ENCODE results near the gene WFDC5. TPM values are rescaled to one million over a fixed set of nuclear protein-coding genes. Genes with fewer than 3 reads are reported as not detected.

The WFDC5 gene
- total and polyA plus RNA-seq, 10 of the 15 experiments (the other 5 are each of a cell fraction or from before 2014, with no cell fraction given): 0.20 to 0.26 (median 0.21) TPM; not detected in 7

DNA sequence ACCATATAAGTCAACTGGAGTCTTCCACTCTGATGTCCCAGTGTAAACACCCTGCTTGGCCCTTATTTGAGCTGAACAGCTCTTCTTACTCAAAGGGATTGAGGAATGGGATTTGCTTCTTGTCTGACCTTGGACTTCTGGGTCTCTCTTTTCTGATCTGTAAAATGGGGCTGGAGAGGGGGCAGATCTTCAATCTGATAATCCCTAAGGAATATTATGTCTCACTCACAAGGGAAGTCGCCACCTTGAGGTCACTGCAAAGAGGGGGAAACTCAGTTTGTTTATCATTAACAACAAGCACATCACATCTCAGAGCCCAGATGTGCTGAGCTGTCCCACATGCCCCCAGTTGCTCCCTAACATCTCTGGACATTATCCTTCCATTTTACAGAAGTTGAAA lies 29.1 kb downstream of the WFDC5 start (continued):
- TF ChIP-seq ZNF207 (IDR thresholded peaks at IDR 0.05; ENCODE audit: borderline replicate concordance) (no peak), CHD1 (IDR thresholded peaks at IDR 0.05; ENCODE audit: low read depth, low read length) (no peak), MYB (IDR thresholded peaks at IDR 0.05; ENCODE audit: borderline replicate concordance, low read depth, low read length) (no peak), JUND (IDR thresholded peaks at IDR 0.05; ENCODE audit: low read depth, low read length) (no peak)

DNA sequence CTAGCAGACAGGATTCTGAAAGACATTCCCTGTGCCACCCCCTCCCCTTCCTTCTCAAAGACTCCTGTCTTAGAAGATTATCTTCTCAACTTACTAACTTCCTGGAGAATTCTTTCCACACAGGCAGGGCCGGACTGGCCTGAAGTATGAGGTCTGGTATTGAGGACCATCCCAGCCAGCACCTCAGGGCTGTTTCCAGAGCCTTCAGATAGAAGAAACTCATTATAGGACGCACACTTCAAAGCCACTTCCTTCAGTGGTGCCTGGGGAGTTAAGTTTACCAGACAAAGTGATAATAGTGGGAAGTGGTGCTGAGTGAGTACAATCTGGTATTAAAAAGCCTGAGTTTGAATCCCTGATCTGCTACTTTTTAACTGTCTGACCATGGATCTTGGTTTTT lies 29.7 kb downstream of the WFDC5 start:
- FAIRE-seq: no peak

More for the DNA sequence above, 29.7 kb downstream of the WFDC5 start:
- Histone ChIP-seq H2AFZ (ENCODE audit: control insufficient read depth, low read depth, low read length) (no peak overlapping the region), H3K4me3 (no peak overlapping the region), H3K9ac (ENCODE audit: control insufficient read depth, insufficient read depth, low read length) (no peak overlapping the region), H3K4me1 (ENCODE audit: control insufficient read depth, insufficient read depth, low read length) (no peaks in the 10 kb centered on the region), H3K27me3 (replicated peaks in 1 of 2; ENCODE audit: control insufficient read depth in 2 of 2, insufficient read depth in 2 of 2, low read length in 1 of 2) (no peaks in the 10 kb centered on the region), H3K79me2 (ENCODE audit: control insufficient read depth, insufficient read depth, low read length) (no peaks in the 10 kb centered on the region), H3K4me2 (ENCODE audit: control insufficient read depth, insufficient read depth) (no peak overlapping the region), H3K9me3 (replicated peaks; ENCODE audit: control insufficient read depth, insufficient read depth, low read length) (no peaks in the 10 kb centered on the region; the same call in 2 of the 3 replicates), H3K36me3 (ENCODE audit: control insufficient read depth in 2 of 2, insufficient read depth in 2 of 2, low read length in 1 of 2) (peaks cover 0 to 7% of the 10 kb centered on the region in 2 experiments; a peak in 2 of 4 replicates), H3K27ac (ENCODE audit: control insufficient read depth, insufficient read depth) (no peak overlapping the region), H4K20me1 (ENCODE audit: control insufficient read depth, insufficient read depth) (no peaks in the 10 kb centered on the region)
- DNase-seq (ENCODE audit: low read depth, low spot score) (no peak), ATAC-seq (no peak)
- POLR2A ChIA-PET: no interaction called here
- WGBS (ENCODE audit: insufficient coverage, insufficient replicate concordance, low lambda C conversion rate, missing lambda C conversion rate): 21% methylated on average over 2 of the region's 2 CpGs
- intact Hi-C loops (cut with micrococcal nuclease; ENCODE audit: unreplicated experiment) (no loop called here), in situ Hi-C loops (cut with MboI) (no loop called here)
- TF ChIP-seq POLR2A (IDR thresholded peaks at IDR 0.05; ENCODE audit: low read depth, low read length): 0 out of 2 replicates have a peak, but pooled peaks have one; percentile 9
- TF ChIP-seq TARDBP (IDR thresholded peaks at IDR 0.05; ENCODE audit: borderline replicate concordance): no peak
- TF ChIP-seq ZNF592 (IDR thresholded peaks at IDR 0.05): no peak
- TF ChIP-seq REST (IDR thresholded peaks at IDR 0.05; ENCODE audit: low read depth, low read length): no peak
- TF ChIP-seq, protein P1, sequence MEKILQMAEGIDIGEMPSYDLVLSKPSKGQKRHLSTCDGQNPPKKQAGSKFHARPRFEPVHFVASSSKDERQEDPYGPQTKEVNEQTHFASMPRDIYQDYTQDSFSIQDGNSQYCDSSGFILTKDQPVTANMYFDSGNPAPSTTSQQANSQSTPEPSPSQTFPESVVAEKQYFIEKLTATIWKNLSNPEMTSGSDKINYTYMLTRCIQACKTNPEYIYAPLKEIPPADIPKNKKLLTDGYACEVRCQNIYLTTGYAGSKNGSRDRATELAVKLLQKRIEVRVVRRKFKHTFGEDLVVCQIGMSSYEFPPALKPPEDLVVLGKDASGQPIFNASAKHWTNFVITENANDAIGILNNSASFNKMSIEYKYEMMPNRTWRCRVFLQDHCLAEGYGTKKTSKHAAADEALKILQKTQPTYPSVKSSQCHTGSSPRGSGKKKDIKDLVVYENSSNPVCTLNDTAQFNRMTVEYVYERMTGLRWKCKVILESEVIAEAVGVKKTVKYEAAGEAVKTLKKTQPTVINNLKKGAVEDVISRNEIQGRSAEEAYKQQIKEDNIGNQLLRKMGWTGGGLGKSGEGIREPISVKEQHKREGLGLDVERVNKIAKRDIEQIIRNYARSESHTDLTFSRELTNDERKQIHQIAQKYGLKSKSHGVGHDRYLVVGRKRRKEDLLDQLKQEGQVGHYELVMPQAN (conservative IDR thresholded peaks at IDR 0.05): no peak
- no peak for TF ChIP-seq SPI1 (IDR thresholded peaks at IDR 0.05; ENCODE audit: borderline replicate concordance, insufficient read depth, low read depth, low read length)
- no peak for TF ChIP-seq MYC (IDR thresholded peaks at IDR 0.05; ENCODE audit: insufficient read depth, insufficient read length, insufficient replicate concordance, low read length, severe bottlenecking)
- TF ChIP-seq TBL1XR1 (IDR thresholded peaks at IDR 0.05; ENCODE audit: low read depth, low read length): no peak
- RAD21 ChIA-PET (ENCODE audit: unreplicated experiment): no interaction called here
- BruUV-seq (replicated peaks): no TSS peak
- SMC1A ChIA-PET (ENCODE audit: uncharacterized antibody, unreplicated experiment): interaction anchor here (1.6 kb wide), 1 partner anchor 9 kb away, joined by 3 read pairs; no protein-coding TSS in a partner anchor
- CTCF ChIA-PET: interaction anchor here (1.0 to 4.3 kb wide), 3 partner anchors 11 to 42 kb away, joined by 3 to 18 read pairs (median 15); no protein-coding TSS in a partner anchor
